H9 (cell line): ENCODE data around the gene SHISA7. TPM values are rescaled to one million over a fixed set of nuclear protein-coding genes. Genes with fewer than 3 reads are reported as not detected.

Source experiments
- DNase-seq: peaks from one replicate; pipeline ENCODE4 v3.0.0-alpha.2; 2017
- H2AFZ ChIP-seq: one replicate; pipeline ENCODE4 v1.6.1; 2013; ENCODE audit warnings: mild to moderate bottlenecking, low read length, control low read depth, moderate library complexity
- H2AK5ac ChIP-seq: 2 replicates; pipeline ENCODE4 v1.6.1; 2013; ENCODE audit warnings: low read length, control low read depth, mixed read lengths; ENCODE audit not compliant: insufficient read length
- H2BK120ac ChIP-seq: one replicate; pipeline ENCODE4 v1.6.1; 2013; ENCODE audit warnings: low read depth, mild to moderate bottlenecking, low read length, control low read depth, inconsistent platforms; ENCODE audit not compliant: poor library complexity, severe bottlenecking
- H2BK12ac ChIP-seq: 2 replicates; pipeline ENCODE4 v1.6.1; 2013; ENCODE audit warnings: low read length, control low read depth, mixed read lengths, low read depth; ENCODE audit not compliant: insufficient read length
- H2BK15ac ChIP-seq: 2 replicates; pipeline ENCODE4 v1.6.1; 2013; ENCODE audit warnings: low read depth, low read length, control low read depth
- H2BK20ac ChIP-seq: one replicate; pipeline ENCODE4 v1.6.1; 2013; ENCODE audit warnings: low read depth, mild to moderate bottlenecking, low read length, control low read depth, inconsistent platforms; ENCODE audit not compliant: poor library complexity, severe bottlenecking
- H2BK5ac ChIP-seq: 2 replicates; pipeline ENCODE4 v1.6.1; 2013; ENCODE audit warnings: low read length, control low read depth, mixed read lengths; ENCODE audit not compliant: insufficient read length
- H3K14ac ChIP-seq: 2 replicates; pipeline ENCODE4 v1.6.1; 2013; ENCODE audit warnings: low read length, control low read depth; ENCODE audit not compliant: insufficient read depth
- H3K18ac ChIP-seq: 2 replicates; pipeline ENCODE4 v1.6.1; 2013; ENCODE audit warnings: low read depth, mild to moderate bottlenecking, mixed read lengths, low read length, control low read depth; ENCODE audit not compliant: insufficient read length
- H3K23ac ChIP-seq: 2 replicates; pipeline ENCODE4 v1.6.1; 2013; ENCODE audit warnings: low read length, control low read depth, mixed read lengths, low read depth; ENCODE audit not compliant: insufficient read length
- H3K23me2 ChIP-seq: 2 replicates; pipeline ENCODE4 v1.6.1; 2013; ENCODE audit warnings: low read depth, mild to moderate bottlenecking, mixed read lengths, low read length, control low read depth; ENCODE audit not compliant: insufficient read length, poor library complexity, severe bottlenecking
- H3K27ac ChIP-seq: 2 replicates; pipeline ENCODE4 v1.5.1; 2013; ENCODE audit warnings: low read length, control low read depth, mixed read lengths, low read depth; ENCODE audit not compliant: insufficient read length
- H3K27me3 ChIP-seq: 2 replicates; pipeline ENCODE4 v1.6.1; 2013; ENCODE audit warnings: low read length, control low read depth, inconsistent platforms; ENCODE audit not compliant: insufficient read depth
- H3K4ac ChIP-seq: 2 replicates; pipeline ENCODE4 v1.6.1; 2013; ENCODE audit warnings: low read depth, mild to moderate bottlenecking, control low read depth, inconsistent platforms, low read length, moderate library complexity
- H3K4me1 ChIP-seq: 2 replicates; pipeline ENCODE4 v1.6.1; 2013; ENCODE audit warnings: low read length, control low read depth, inconsistent platforms; ENCODE audit not compliant: insufficient read depth
- H3K4me2 ChIP-seq: 2 replicates; pipeline ENCODE4 v1.6.1; 2013; ENCODE audit warnings: low read length, control low read depth, mixed read lengths; ENCODE audit not compliant: insufficient read length, insufficient read depth
- H3K56ac ChIP-seq: 2 replicates; pipeline ENCODE4 v1.6.1; 2013; ENCODE audit warnings: low read depth, mild to moderate bottlenecking, mixed read lengths, low read length, control low read depth; ENCODE audit not compliant: insufficient read length
- H3K79me1 ChIP-seq: 2 replicates; pipeline ENCODE4 v1.6.1; 2013; ENCODE audit warnings: low read depth, mild to moderate bottlenecking, moderate library complexity, low read length, control low read depth, inconsistent platforms; ENCODE audit not compliant: insufficient read depth, poor library complexity, severe bottlenecking
- H3K79me2 ChIP-seq: 2 replicates; pipeline ENCODE4 v1.6.1; 2013; ENCODE audit warnings: low read length, control low read depth, inconsistent platforms; ENCODE audit not compliant: insufficient read depth
- H3K9ac ChIP-seq: 2 replicates; pipeline ENCODE4 v1.6.1; 2013; ENCODE audit warnings: low read length, control low read depth, mixed read lengths; ENCODE audit not compliant: insufficient read length; ENCODE audit errors: extremely low read depth
- H3K9me3 ChIP-seq: one replicate; pipeline ENCODE4 v1.6.1; 2013; ENCODE audit warnings: low read depth, low read length, inconsistent platforms; ENCODE audit not compliant: control insufficient read depth
- H3T11ph ChIP-seq: one replicate; pipeline ENCODE4 v1.6.1; 2013; ENCODE audit warnings: mild to moderate bottlenecking, low read length, control low read depth, inconsistent platforms
- H4K20me1 ChIP-seq: one replicate; pipeline ENCODE4 v1.6.1; 2013; ENCODE audit not compliant: control insufficient read depth, insufficient read length, insufficient read depth
- H4K5ac ChIP-seq: 2 replicates; pipeline ENCODE4 v1.6.1; 2013; ENCODE audit warnings: low read depth, mild to moderate bottlenecking, mixed read lengths, low read length, control low read depth; ENCODE audit not compliant: insufficient read length
- H4K8ac ChIP-seq: replicated peaks from 2 replicates; pipeline ENCODE4 v1.6.1; 2013; ENCODE audit warnings: low read length, control low read depth, mixed read lengths, low read depth; ENCODE audit not compliant: insufficient read length
- H4K91ac ChIP-seq: 2 replicates; pipeline ENCODE4 v1.6.1; 2013; ENCODE audit warnings: low read depth, mild to moderate bottlenecking, moderate library complexity, mixed read lengths, low read length, control low read depth; ENCODE audit not compliant: insufficient read length
- H3K27ac Mint-ChIP-seq, 3 experiments: 2 replicates in 2 of 3; 3 replicates in 1 of 3; pipeline ENCODE4 v1.8.0; 2020 to 2021; ENCODE audit warnings: mixed read lengths in 3 of 3, mild to moderate bottlenecking in 1 of 3, moderate library complexity in 1 of 3
- H3K27me3 Mint-ChIP-seq: 2 replicates; pipeline ENCODE4 v1.8.0; 2021; ENCODE audit warnings: low read depth, mild to moderate bottlenecking, moderate library complexity, mixed read lengths
- H3K36me3 Mint-ChIP-seq, 3 experiments: 2 replicates in 2 of 3; 3 replicates in 1 of 3; pipeline ENCODE4 v1.8.0; 2020 to 2021; ENCODE audit warnings: low read depth in 3 of 3, mixed read lengths in 3 of 3; ENCODE audit not compliant: insufficient read depth in 1 of 3
- H3K4me1 Mint-ChIP-seq, 2 experiments: 2 replicates each; pipeline ENCODE4 v1.8.0; 2020; ENCODE audit warnings: mixed read lengths in 2 of 2
- H3K4me3 Mint-ChIP-seq, 2 experiments: 2 replicates in 1 of 2; 3 replicates in 1 of 2; pipeline ENCODE4 v1.8.0; 2020 to 2021; ENCODE audit warnings: mild to moderate bottlenecking in 2 of 2, mixed read lengths in 2 of 2, moderate library complexity in 1 of 2
- H3K9me3 Mint-ChIP-seq, 2 experiments: 2 replicates in 1 of 2; 3 replicates in 1 of 2; pipeline ENCODE4 v1.8.0; 2020; ENCODE audit warnings: mild to moderate bottlenecking in 2 of 2, mixed read lengths in 2 of 2, moderate library complexity in 1 of 2
- CTCF ChIP-seq: fragments of 200-600 bp; sonication (generic); conservative IDR thresholded peaks from 3 replicates; pipeline ENCODE4 v1.8.0; 2021; ENCODE audit warnings: antibody characterized with exemption, mild to moderate bottlenecking
- WGBS: extraction: QIAGEN DNeasy Blood & Tissue Kit; methylation state at CpG from one replicate; pipeline ENCODE4 v1.1.7; 2013; ENCODE audit warnings: missing lambda C conversion rate, low lambda C conversion rate, mixed read lengths; ENCODE audit not compliant: insufficient read length; ENCODE audit errors: extremely low coverage; 5-methylcytosine and 5-hydroxymethylcytosine counted together
- total RNA-seq: library from RNA; stranded (reverse); gene quantifications from 2 replicates; pipeline ENCODE4 v1.2.1, GENCODE V29; 2021

Gene SHISA7
- total RNA-seq, 1 experiment from 2014 or later, result 0.31 TPM

GRCh38 chr19:55391702-55392615, 51.1 kb downstream of the SHISA7 start:
- WGBS, result no CpG with 5 or more reads among the region's 18 CpGs
- peaks cover 3% of the 10 kb centered on the region for H4K20me1 ChIP-seq

More at GRCh38 chr19:55391702-55392615, 51.1 kb downstream of the SHISA7 start:
- Histone ChIP-seq H4K91ac (no peak overlapping the region), H3K27ac (no peak overlapping the region), H3K27me3 (no peaks in the 10 kb centered on the region), H3K4me2 (no peak overlapping the region), H2BK5ac (no peak overlapping the region), H3K4ac (no peak overlapping the region), H2AFZ (no peak overlapping the region), H3K14ac (no peak overlapping the region), H2BK12ac (no peak overlapping the region), H2BK20ac (no peak overlapping the region), H3K23ac (no peak overlapping the region), H3K9ac (no peak overlapping the region), H4K8ac (no peak overlapping the region), H3K56ac (no peak overlapping the region), H3K4me1 (peaks cover 4% of the 10 kb centered on the region), H3K79me2 (peaks cover 8% of the 10 kb centered on the region; the same call in 1 of the 2 replicates), H2BK120ac (no peak overlapping the region), H2BK15ac (no peak overlapping the region), H3K79me1 (peaks cover 13% of the 10 kb centered on the region), H3K9me3 (no peaks in the 10 kb centered on the region), H3K23me2 (peaks cover under 1% of the 10 kb centered on the region), H4K5ac (no peak overlapping the region), H2AK5ac (no peak overlapping the region), H3T11ph (no peak overlapping the region), H3K18ac (no peak overlapping the region)
- H3K27ac Mint-ChIP-seq, result peak overlapping the region in 1 of 3 experiments; percentile 70; a peak in 3 of 7 replicates
- H3K4me1 Mint-ChIP-seq, result peaks cover 54 to 63% of the 10 kb centered on the region in 2 experiments
- no peak for DNase-seq
- H3K27me3 Mint-ChIP-seq, result no peaks in the 10 kb centered on the region; the same call in none of the 2 replicates
- TF ChIP-seq CTCF, result no peak
- peaks cover 28 to 38% (median 30%) of the 10 kb centered on the region in 3 experiments for H3K36me3 Mint-ChIP-seq
- H3K4me3 Mint-ChIP-seq, result peak overlapping the region; percentile 39 to 54; a peak in 3 of 5 replicates
- no peaks in the 10 kb centered on the region for H3K9me3 Mint-ChIP-seq
